Stimulated activated CD4-positive, alpha-beta T cell treated with anti-CD3 and anti-CD28 coated beads, Interleukin-4, amount 100 ng/mL, for 4 hours (primary cell): Measurements from ENCODE around the gene CCDC137.
"Not testable (repeated sequence)": the region's sequence is repeated elsewhere in the genome, so short reads cannot be mapped to it uniquely, and the experiment has no call there.

Experiments
- DNase-seq, 2 experiments: peaks; one replicate each; pipeline ENCODE4 v3.0.0-alpha.2; 2020

Gene CCDC137

DNA sequence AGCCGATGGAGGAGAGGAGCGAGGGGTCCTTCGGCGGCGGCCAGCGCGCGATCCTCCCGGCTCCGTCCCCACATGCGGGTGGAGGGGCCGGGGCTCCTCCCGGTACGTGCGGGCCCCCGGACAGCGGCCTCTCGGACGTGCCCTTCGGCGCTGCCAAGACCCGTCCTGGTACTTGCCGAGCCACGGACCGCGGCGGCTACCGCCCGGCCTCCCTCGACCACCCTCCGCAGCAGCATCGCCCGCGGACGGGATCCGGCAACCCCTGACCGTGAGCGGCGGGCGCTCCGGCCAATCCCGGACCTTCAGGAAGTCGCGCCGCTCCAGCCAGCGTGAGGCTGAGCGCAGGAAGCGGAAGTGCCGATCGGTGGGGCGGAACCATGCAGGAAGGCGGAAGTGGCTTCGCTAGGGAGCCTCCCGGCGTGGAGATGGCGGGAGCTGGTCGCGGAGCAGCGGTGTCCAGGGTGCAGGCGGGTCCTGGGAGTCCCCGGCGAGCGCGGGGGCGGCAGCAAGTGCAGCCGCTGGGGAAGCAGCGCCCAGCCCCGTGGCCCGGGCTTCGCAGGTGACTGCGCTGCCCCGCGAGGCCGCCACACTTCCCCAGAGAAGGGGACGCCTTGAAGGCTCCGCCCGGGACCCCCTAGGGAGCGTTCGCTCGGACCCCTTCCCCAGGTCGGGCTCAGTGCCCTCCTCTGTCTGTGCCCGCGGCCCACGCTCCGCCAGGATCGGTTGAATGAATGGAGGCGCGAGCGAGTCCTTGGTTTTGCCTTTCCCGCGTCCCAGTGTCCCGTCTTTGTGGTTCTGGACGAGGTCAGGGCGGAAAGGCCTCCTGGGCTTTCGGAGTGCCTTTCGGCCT lies at the start of gene CCDC137, which contains the start of gene OXLD1:
Gene CCDC137, plus strand, starts transcription at position 396 of the 850 bp plus-strand sequence. Its CDS starts 30 bp downstream, at position 426.
Gene OXLD1, minus strand, starts transcription at position 264 of the 850 bp plus-strand sequence. Its CDS starts 28 bp downstream, at position 236.
- DNase-seq: peak; percentile 90 to 91

- no peak for DNase-seq
These were observed 49.7 kb upstream of the CCDC137 start for GRCh38 chr17:81616877-81617276.

DNA sequence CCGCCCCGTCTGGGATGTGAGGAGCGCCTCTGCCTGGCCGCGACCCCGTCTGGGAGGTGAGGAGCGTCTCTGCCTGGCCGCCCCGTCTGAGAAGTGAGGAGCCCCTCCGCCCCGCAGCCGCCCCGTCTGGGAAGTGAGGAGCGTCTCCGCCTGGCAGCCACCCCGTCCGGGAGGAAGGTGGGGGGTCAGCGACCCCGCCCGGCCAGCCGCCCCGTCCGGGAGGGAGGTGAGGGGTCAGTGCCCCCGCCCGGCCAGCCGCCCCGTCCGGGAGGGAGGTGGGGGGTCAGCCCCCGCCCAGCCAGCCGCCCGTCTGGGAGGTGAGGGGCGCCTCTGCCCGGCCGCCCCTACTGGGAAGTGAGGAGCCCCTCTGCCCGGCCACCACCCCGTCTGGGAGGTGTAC lies 48.2 kb upstream of the CCDC137 start:
- not testable (repeated sequence) for DNase-seq

- no peak for DNase-seq
These were observed 44.9 kb upstream of the CCDC137 start for GRCh38 chr17:81621494-81622130.

DNA sequence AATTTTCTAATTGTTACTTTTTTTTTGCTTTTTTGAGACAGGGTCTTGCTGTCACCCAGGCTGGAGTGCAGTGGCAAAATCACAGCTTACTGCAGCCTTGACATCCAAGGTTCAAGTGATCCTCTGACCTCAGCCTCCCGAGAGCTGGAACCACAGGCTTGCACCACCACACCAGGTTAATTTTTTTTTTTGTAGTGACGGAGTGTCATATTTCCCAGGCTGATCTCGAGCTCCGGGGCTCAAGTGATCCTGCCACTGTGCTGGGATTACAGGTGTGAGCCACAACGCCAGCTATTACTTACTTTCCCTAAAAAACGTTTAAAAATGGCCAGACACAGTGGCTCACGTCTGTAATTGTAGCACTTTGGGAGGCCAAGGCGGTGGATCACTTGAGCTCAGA lies 36.3 kb upstream of the CCDC137 start:
- DNase-seq: no peak

- no peak for DNase-seq
These were observed 35.1 kb upstream of the CCDC137 start for GRCh38 chr17:81631482-81631881.

DNA sequence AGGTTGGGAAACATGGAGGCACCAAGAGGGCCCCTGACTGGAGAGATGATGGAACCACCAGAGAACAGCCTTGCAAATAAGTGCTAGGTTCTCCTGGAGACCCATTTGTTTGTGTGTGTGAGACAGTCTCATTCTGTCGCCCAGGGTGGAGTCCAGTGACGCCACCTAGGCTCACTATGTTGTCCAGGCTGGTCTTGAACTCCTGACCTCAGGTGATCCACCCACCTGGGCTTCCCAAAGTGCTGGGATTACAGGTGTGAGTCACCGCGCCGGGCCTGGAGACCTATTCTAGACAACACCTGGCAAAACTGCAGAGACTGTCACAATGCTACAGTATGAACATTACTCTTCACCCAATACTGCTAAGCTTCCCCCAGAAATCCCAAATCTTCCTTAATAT lies 31.1 kb upstream of the CCDC137 start:
- DNase-seq: no peak

GRCh38 chr17:81635973-81636504 lies 30.5 kb upstream of the CCDC137 start:
- no peak for DNase-seq

GRCh38 chr17:81636505-81637288 lies 29.8 kb upstream of the CCDC137 start, which contains the start of the genes NPLOC4 and TSPAN10:
TSS of gene NPLOC4 (minus strand) at chr17:81637112. CDS start at chr17:81636930, 182 bp downstream.
TSS of gene TSPAN10 (plus strand) at chr17:81637196. CDS start at chr17:81642413, 5,217 bp downstream.
- DNase-seq: peak; percentile 82 to 88

- DNase-seq: no peak
These were observed 27.9 kb upstream of the CCDC137 start for GRCh38 chr17:81638683-81639082.

- DNase-seq: no peak
These were observed 26.5 kb upstream of the CCDC137 start for GRCh38 chr17:81640011-81640410.

DNA sequence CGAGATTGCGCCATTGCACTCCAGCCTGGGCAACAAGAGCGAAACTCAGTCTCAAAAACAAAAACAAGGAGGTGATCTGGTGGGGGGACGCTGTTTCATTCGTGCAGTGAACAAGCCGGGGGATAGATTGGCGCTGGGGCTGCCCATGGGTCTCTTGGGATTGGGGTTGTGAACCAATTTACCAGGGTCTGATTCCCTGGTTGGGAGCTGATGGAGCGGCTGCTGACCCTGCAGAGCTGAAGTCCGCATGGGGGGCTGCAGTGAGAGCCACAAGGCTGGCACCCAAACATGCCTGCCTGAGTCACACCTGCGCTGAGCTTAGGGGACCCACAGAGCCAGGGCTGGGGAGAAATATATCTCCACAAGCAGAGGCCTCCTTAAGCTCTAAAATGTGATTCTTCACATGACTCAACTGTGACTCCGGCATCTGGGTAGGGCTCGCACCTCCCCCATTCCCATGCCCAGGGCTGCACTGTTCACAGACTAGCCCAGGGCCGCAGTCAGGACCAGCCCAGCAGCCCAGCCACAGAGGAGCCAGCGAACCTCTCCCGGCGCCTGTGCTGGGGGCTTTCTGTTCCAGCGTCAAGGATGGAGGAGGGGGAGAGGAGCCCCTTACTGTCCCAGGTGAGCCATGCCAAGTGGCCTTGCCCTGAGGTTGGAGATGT lies 24.6 kb upstream of the CCDC137 start:
- no peak for DNase-seq

- no peak for DNase-seq
These were observed 22.0 kb upstream of the CCDC137 start for GRCh38 chr17:81644496-81644895.

- DNase-seq: no peak
These were observed 21.3 kb upstream of the CCDC137 start for GRCh38 chr17:81644976-81645952.

GRCh38 chr17:81646869-81647600 lies 19.5 kb upstream of the CCDC137 start:
- DNase-seq: no peak

- DNase-seq: no peak
These were observed 18.9 kb upstream of the CCDC137 start for GRCh38 chr17:81647640-81648012.

- DNase-seq: no peak
These were observed 18.4 kb upstream of the CCDC137 start for GRCh38 chr17:81648013-81648706.

DNA sequence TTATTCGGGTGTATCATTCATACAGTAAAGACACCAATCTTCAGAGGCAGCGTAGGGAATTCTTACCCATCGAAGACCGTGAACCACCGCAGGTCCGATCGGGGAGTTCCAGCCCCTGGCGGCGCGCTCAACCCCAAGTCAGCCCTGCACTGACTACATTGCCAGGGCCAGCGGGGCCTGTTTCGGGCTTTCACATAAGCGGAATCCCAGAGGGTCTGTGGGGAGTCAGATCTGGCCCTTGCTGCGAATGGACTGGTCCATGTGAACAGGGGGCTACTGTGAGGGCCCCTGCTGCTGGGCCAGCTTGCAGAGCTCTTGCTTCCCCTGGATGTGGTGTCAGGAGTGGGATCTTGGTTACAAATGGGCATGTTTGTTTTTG lies 17.8 kb upstream of the CCDC137 start:
- no peak for DNase-seq

GRCh38 chr17:81650951-81651350 lies 15.6 kb upstream of the CCDC137 start:
- DNase-seq: no peak

DNA sequence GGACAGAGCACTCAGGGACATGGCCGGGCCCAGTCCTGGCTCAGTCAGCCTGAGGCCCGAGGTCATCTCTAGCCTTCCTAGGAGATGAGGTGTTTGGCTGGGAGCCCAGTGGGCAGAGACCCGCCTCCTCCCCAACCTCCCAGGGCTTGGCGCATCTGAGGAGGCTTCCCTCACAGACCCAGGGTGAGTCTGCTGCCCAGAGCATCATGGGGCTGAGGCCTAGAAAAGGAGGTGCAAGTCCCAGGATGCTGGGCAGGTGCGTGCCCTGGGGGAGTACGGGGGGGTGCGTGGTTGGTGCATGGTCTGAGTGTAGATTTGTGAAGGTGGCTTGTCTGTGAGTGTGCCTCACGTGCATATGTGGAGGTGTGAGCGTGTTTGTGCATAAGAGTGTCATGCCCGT lies 14.8 kb upstream of the CCDC137 start:
- no peak for DNase-seq
